A673 (cell line): ENCODE data around the gene KRT80. TPM values are rescaled to one million over a fixed set of nuclear protein-coding genes. Genes with fewer than 3 reads are reported as not detected.

Experiments used
- BruUV-seq: library from RNA; stranded (reverse); fragments of 400-500 nt; replicated peaks from 2 replicates; lab custom pipeline; 2021; lab: Mats Ljungman, UMichigan
- CTCF ChIA-PET: fragments of 300-600 bp; sonication (Branson Sonifier 250); formaldehyde crosslinking; loops from one replicate; lab custom pipeline; 2022; ENCODE audit warnings: antibody characterized with exemption; lab: Charles Lee
- POLR2A ChIA-PET: fragments of 300-600 bp; sonication (Branson Sonifier 250); formaldehyde crosslinking; loops from one replicate; lab custom pipeline; 2022; ENCODE audit warnings: antibody characterized with exemption; ENCODE audit not compliant: low non-redundant PET; lab: Charles Lee
- DNase-seq: peaks from one replicate; pipeline ENCODE4 v3.0.0-alpha.2; 2015; ENCODE audit warnings: low spot score
- H3K27ac ChIP-seq: fragments of 200-600 bp; sonication (generic); 2 replicates; pipeline ENCODE4 v1.5.1; 2016; ENCODE audit warnings: mixed run types, low read depth, mild to moderate bottlenecking, mixed read lengths, antibody characterized with exemption, low read length; ENCODE audit not compliant: poor library complexity, severe bottlenecking
- H3K27me3 ChIP-seq: fragments of 200-600 bp; sonication (generic); replicated peaks from 2 replicates; pipeline ENCODE4 v1.6.1; 2017; ENCODE audit warnings: mixed run types, low read depth, mild to moderate bottlenecking, mixed read lengths, antibody characterized with exemption, low read length; ENCODE audit not compliant: insufficient read depth, poor library complexity
- H3K36me3 ChIP-seq: fragments of 200-600 bp; sonication (generic); 2 replicates; pipeline ENCODE4 v1.6.1; 2016; ENCODE audit warnings: mixed run types, mild to moderate bottlenecking, mixed read lengths, antibody characterized with exemption, low read length; ENCODE audit not compliant: insufficient read depth, poor library complexity, severe bottlenecking
- H3K4me1 ChIP-seq: fragments of 200-600 bp; sonication (generic); 2 replicates; pipeline ENCODE4 v1.6.1; 2017; ENCODE audit warnings: mixed run types, mild to moderate bottlenecking, mixed read lengths, antibody characterized with exemption, low read length; ENCODE audit not compliant: insufficient read depth, poor library complexity, severe bottlenecking
- H3K4me3 ChIP-seq: fragments of 200-600 bp; sonication (generic); 2 replicates; pipeline ENCODE4 v1.5.1; 2016; ENCODE audit warnings: low read depth, mixed run types, mild to moderate bottlenecking, mixed read lengths, low read length; ENCODE audit not compliant: poor library complexity, severe bottlenecking
- H3K9me3 ChIP-seq: fragments of 200-600 bp; sonication (generic); 2 replicates; pipeline ENCODE4 v1.6.1; 2016; ENCODE audit warnings: mixed run types, low read depth, mild to moderate bottlenecking, mixed read lengths, antibody characterized with exemption, low read length; ENCODE audit not compliant: poor library complexity, severe bottlenecking
- CTCF ChIP-seq: fragments of 300-800, 200-600 bp; sonication (generic); conservative IDR thresholded peaks from 2 replicates; pipeline ENCODE4 v1.5.1; 2017; ENCODE audit warnings: low read depth, mild to moderate bottlenecking, antibody characterized with exemption, low read length, moderate library complexity, mixed read lengths
- EZH2 ChIP-seq: fragments of 200-600 bp; sonication (generic); IDR thresholded peaks from 2 replicates; pipeline ENCODE4 v1.6.1; 2017; ENCODE audit warnings: borderline replicate concordance, low read depth, mild to moderate bottlenecking, mixed read lengths, antibody characterized with exemption, low read length; ENCODE audit not compliant: poor library complexity, severe bottlenecking
- intact Hi-C: fragments of 100-400 bp; cut with micrococcal nuclease; formaldehyde crosslinking; loops from one replicate; pipeline ENCODE4 v1.10.0; 2022; ENCODE audit not compliant: unreplicated experiment
- total RNA-seq: library from RNA; stranded (reverse); gene quantifications from 2 replicates; pipeline ENCODE4 v1.2.3, GENCODE V29; 2021

The KRT80 gene
- total RNA-seq, 1 experiment from 2014 or later = 1.0 TPM

- Histone ChIP-seq H3K27ac (no peak overlapping the region), H3K4me3 (no peak overlapping the region), H3K9me3 (no peaks in the 10 kb centered on the region), H3K4me1 (no peaks in the 10 kb centered on the region), H3K36me3 (no peaks in the 10 kb centered on the region), H3K27me3 (peaks cover 4% of the 10 kb centered on the region)
- no peak for DNase-seq
- CTCF ChIA-PET = no interaction called here
- intact Hi-C loops = no loop called here
- BruUV-seq = no TSS peak
- no peak for TF ChIP-seq EZH2
- no peak for TF ChIP-seq CTCF
- POLR2A ChIA-PET = no interaction called here
Measured at GRCh38 chr12:52224151-52224550, 32.3 kb upstream of the KRT80 start.

- no peaks in the 10 kb centered on the region for H3K4me1 ChIP-seq
- TF ChIP-seq CTCF = no peak
- TF ChIP-seq EZH2 = no peak
- H3K27me3 ChIP-seq = peaks cover 4% of the 10 kb centered on the region
- H3K9me3 ChIP-seq = no peaks in the 10 kb centered on the region
- no peak overlapping the region for H3K4me3 ChIP-seq
- intact Hi-C loops = no loop called here
- POLR2A ChIA-PET = no interaction called here
- BruUV-seq = no TSS peak
- CTCF ChIA-PET = no interaction called here
- no peaks in the 10 kb centered on the region for H3K36me3 ChIP-seq
- H3K27ac ChIP-seq = no peak overlapping the region
- DNase-seq = no peak
Measured at GRCh38 chr12:52223406-52224039, 31.7 kb upstream of the KRT80 start.

- no peaks in the 10 kb centered on the region for H3K4me1 ChIP-seq
- no peak for DNase-seq
- no peaks in the 10 kb centered on the region for H3K36me3 ChIP-seq
- no TSS peak for BruUV-seq
- POLR2A ChIA-PET = no interaction called here
- no peaks in the 10 kb centered on the region for H3K9me3 ChIP-seq
- peaks cover 4% of the 10 kb centered on the region for H3K27me3 ChIP-seq
- TF ChIP-seq EZH2 (no peak), CTCF (no peak)
- no peak overlapping the region for H3K4me3 ChIP-seq
- intact Hi-C loops = no loop called here
- CTCF ChIA-PET = interaction anchor here (0.6 kb wide), 1 partner anchor 107 kb away, joined by 3 read pairs; no protein-coding TSS in a partner anchor
- no peak overlapping the region for H3K27ac ChIP-seq
Measured at GRCh38 chr12:52222692-52223091, 30.9 kb upstream of the KRT80 start.
